Measurements from ENCODE around the gene TRIM37. TPM values are rescaled to one million over a fixed set of nuclear protein-coding genes. Genes with fewer than 3 reads are reported as not detected.
A peak's percentile ranks its signal among the peaks of the same experiment; 100 is the strongest.

Gene TRIM37
- polyA plus RNA-seq, 2 donors: 4.1 to 6.1 TPM

DNA sequence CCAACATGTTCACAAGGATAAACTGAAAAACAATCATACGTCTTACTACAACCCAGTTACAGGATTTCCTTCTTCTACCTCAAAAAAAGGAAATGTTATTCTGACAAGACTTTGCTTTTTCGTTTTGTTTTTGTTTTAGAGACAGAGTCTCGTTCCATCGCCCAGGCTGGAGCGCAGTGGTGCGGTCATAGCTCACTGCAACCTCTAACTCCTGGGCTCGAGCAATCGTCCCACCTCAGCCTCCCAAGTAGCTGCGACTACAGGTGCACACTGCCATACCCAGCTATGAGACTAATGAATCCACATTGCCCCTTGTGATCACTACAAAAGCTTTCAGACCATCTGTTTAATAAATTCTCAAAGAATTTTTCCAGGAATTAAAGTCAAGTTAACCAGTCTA is 8.8 kb upstream of the TRIM37 start:
- 91 to 94% methylated on average over 9 of the region's 9 CpGs for WGBS, 2 donors
- Histone ChIP-seq H3K4me3 (ENCODE audit: low read depth in 1 of 2, low read length in 2 of 2) (no peak overlapping the region), H3K27ac (ENCODE audit: low read depth in 2 of 2, low read length in 1 of 2) (no peak overlapping the region)

DNA sequence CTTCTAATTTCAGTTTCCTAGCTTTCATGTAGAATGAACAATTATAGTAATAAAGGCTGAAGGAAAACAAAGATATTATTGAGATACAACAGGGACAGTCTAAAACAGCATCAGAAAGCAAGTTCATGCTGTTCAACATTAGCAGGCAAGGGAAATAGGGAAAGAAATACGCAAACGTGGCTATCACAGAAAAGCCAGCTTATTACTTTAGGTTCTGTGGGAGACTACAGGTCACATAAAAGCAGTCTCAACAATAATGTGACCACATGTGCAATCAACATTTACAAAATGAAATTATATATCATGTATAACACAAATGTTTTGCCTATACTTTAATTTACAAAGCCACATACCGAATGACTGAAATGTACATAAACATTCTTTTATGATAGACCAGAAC is 4.9 kb upstream of the TRIM37 start:
- Histone ChIP-seq H3K36me3 (ENCODE audit: control insufficient read depth in 2 of 2, insufficient read depth in 2 of 2, low read length in 1 of 2) (no peaks in the 10 kb centered on the region), H3K4me3 (ENCODE audit: low read depth in 1 of 2, low read length in 2 of 2) (no peak overlapping the region), H3K27me3 (ENCODE audit: control insufficient read depth in 1 of 2, insufficient read depth in 2 of 2, low read length in 2 of 2) (no peaks in the 10 kb centered on the region), H3K27ac (ENCODE audit: low read depth in 2 of 2, low read length in 1 of 2) (no peak overlapping the region), H3K4me1 (ENCODE audit: control insufficient read depth in 2 of 2, insufficient read depth in 2 of 2, low read length in 1 of 2) (no peaks in the 10 kb centered on the region), H3K9me3 (ENCODE audit: control insufficient read depth in 2 of 2, insufficient read depth in 1 of 2, low read depth in 1 of 2, low read length in 1 of 2) (no peaks in the 10 kb centered on the region)
- WGBS, 2 donors: 83 to 84% methylated on average over 3 of the region's 3 CpGs

More for the DNA sequence above, 8.8 kb upstream of the TRIM37 start:
- Histone ChIP-seq H3K27me3 (ENCODE audit: control insufficient read depth in 1 of 2, insufficient read depth in 2 of 2, low read length in 2 of 2) (no peaks in the 10 kb centered on the region), H3K4me1 (ENCODE audit: control insufficient read depth in 2 of 2, insufficient read depth in 2 of 2, low read length in 1 of 2) (no peaks in the 10 kb centered on the region), H3K9me3 (ENCODE audit: control insufficient read depth in 2 of 2, insufficient read depth in 1 of 2, low read depth in 1 of 2, low read length in 1 of 2) (no peaks in the 10 kb centered on the region), H3K36me3 (ENCODE audit: control insufficient read depth in 2 of 2, insufficient read depth in 2 of 2, low read length in 1 of 2) (no peaks in the 10 kb centered on the region)

DNA sequence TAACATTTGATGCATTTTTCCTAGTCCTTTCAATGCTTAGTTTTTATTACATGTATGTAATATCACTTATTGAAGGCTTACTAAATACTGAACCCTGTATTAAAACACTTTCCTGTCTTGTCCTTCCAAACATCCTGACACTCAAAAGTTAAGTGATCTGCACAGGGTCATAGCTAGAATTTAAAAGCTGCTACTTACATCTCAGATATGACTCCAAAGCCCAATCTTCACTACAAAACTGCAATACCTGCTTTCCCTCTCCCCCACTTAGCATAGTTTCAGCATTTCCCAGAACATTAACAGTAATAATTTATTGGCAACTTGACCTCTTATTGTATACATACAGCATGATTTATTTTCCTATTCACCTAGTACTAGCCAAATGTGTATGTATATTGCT is 4.3 kb upstream of the TRIM37 start:
- no peaks in the 10 kb centered on the region for H3K36me3 ChIP-seq (ENCODE audit: control insufficient read depth in 2 of 2, insufficient read depth in 2 of 2, low read length in 1 of 2)
- no peaks in the 10 kb centered on the region for H3K9me3 ChIP-seq (ENCODE audit: control insufficient read depth in 2 of 2, insufficient read depth in 1 of 2, low read depth in 1 of 2, low read length in 1 of 2)
- no peak overlapping the region for H3K27ac ChIP-seq (ENCODE audit: low read depth in 2 of 2, low read length in 1 of 2)
- H3K4me1 ChIP-seq (ENCODE audit: control insufficient read depth in 2 of 2, insufficient read depth in 2 of 2, low read length in 1 of 2): no peaks in the 10 kb centered on the region
- no peaks in the 10 kb centered on the region for H3K27me3 ChIP-seq (ENCODE audit: control insufficient read depth in 1 of 2, insufficient read depth in 2 of 2, low read length in 2 of 2)
- H3K4me3 ChIP-seq (ENCODE audit: low read depth in 1 of 2, low read length in 2 of 2): no peak overlapping the region

DNA sequence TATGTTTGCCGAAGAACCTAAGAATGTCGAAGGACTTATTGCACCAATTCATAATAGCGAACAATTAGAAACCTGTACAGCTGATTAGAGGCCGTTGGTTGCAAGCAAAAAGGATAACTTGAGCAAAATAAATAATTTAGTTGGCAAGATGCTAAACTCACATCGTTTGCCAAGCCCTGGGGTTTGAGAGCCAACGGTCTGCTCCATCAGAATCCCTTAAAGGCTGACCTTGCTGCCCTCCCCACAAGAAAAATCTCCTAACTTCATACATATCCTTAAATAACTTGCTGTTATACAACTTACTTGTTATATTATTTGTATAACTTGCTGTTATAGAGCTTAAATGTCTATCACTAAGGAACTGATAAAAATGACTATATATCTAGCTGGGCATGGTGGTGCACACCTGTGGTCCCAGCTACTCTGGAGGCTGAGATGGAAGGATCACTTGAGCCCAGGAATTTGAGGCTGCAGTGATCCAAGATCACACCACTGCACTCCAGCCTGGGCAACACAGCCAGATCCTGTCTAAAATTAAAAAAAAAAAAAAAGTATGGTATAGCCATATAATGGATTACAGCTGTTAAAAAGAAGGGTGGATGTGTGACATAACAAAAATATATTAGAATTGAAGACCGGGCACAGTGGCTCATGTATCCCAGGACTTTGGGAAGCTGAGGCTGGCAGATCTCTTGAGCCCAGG is 1.9 kb upstream of the TRIM37 start:
- Histone ChIP-seq H3K4me3 (ENCODE audit: low read depth in 1 of 2, low read length in 2 of 2) (no peak overlapping the region), H3K27ac (ENCODE audit: low read depth in 2 of 2, low read length in 1 of 2) (no peak overlapping the region), H3K36me3 (ENCODE audit: control insufficient read depth in 2 of 2, insufficient read depth in 2 of 2, low read length in 1 of 2) (no peaks in the 10 kb centered on the region), H3K9me3 (ENCODE audit: control insufficient read depth in 2 of 2, insufficient read depth in 1 of 2, low read depth in 1 of 2, low read length in 1 of 2) (no peaks in the 10 kb centered on the region), H3K27me3 (ENCODE audit: control insufficient read depth in 1 of 2, insufficient read depth in 2 of 2, low read length in 2 of 2) (no peaks in the 10 kb centered on the region), H3K4me1 (ENCODE audit: control insufficient read depth in 2 of 2, insufficient read depth in 2 of 2, low read length in 1 of 2) (no peaks in the 10 kb centered on the region)
- WGBS, 2 donors: 79 to 80% methylated on average over 7 of the region's 7 CpGs

DNA sequence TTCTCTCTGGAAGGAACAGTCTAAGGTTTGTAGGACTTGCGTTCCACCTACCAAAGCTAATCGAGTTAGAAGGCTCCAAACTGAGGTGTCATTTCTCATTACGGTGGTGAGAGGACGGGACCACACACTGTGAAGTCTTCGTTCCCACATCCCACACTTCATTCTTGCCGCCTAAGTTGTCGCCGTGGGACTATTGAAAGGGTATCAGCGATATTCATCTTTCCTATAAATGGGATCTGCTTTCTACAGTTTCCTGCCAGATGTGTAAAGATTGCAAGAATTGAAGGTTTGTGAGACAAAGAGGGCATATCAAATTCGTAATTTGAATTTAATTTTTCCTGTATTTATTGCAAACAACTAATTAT is 608 bp upstream of the TRIM37 start:
- H3K27ac ChIP-seq (ENCODE audit: low read depth in 2 of 2, low read length in 1 of 2): peak overlapping the region; percentile 89 to 90
- H3K4me1 ChIP-seq (ENCODE audit: control insufficient read depth in 2 of 2, insufficient read depth in 2 of 2, low read length in 1 of 2): no peaks in the 10 kb centered on the region
- WGBS, 2 donors: 1 to 2% methylated on average over 10 of the region's 10 CpGs

DNA sequence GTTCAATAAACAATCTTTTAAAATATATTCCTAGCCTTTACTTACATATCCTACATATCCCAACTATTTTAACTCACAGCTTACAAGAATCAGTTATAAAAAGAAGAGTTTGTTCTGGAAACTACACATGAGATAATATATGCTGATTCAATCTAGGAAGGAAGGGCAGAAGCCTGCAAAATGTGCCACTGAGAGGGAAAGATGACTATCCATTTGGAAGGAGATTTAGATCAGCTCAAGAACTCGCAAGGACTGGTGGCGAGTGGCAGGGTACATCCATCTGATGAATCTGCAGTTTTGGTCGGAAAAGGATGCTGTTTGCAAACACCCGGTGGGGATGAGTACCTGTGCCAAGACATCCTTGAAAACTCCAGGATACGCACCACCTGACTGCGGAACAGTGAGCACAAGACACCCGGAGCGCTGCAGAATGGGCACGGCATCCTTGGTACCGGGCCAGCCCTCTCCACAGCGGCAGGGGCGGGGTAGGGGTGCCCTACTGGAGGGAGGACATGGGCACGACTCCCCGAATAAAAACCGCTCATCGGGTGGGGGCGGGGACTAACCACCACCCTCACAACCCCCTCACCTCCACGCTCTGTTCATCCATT is 723 bp downstream of the TRIM37 start:
- H3K4me1 ChIP-seq (ENCODE audit: control insufficient read depth in 2 of 2, insufficient read depth in 2 of 2, low read length in 1 of 2): no peaks in the 10 kb centered on the region
- H3K27me3 ChIP-seq (ENCODE audit: control insufficient read depth in 1 of 2, insufficient read depth in 2 of 2, low read length in 2 of 2): no peaks in the 10 kb centered on the region
- no peaks in the 10 kb centered on the region for H3K36me3 ChIP-seq (ENCODE audit: control insufficient read depth in 2 of 2, insufficient read depth in 2 of 2, low read length in 1 of 2)
- no peaks in the 10 kb centered on the region for H3K9me3 ChIP-seq (ENCODE audit: control insufficient read depth in 2 of 2, insufficient read depth in 1 of 2, low read depth in 1 of 2, low read length in 1 of 2)
- peak overlapping the region; percentile 81 to 88 for H3K4me3 ChIP-seq (ENCODE audit: low read depth in 1 of 2, low read length in 2 of 2)
- H3K27ac ChIP-seq (ENCODE audit: low read depth in 2 of 2, low read length in 1 of 2): peak overlapping the region; percentile 89 to 90
- WGBS, 2 donors: 0% methylated on average over 18 of the region's 18 CpGs

More for the DNA sequence above, 608 bp upstream of the TRIM37 start:
- H3K4me3 ChIP-seq (ENCODE audit: low read depth in 1 of 2, low read length in 2 of 2): peak overlapping the region; percentile 81 to 88
- no peaks in the 10 kb centered on the region for H3K27me3 ChIP-seq (ENCODE audit: control insufficient read depth in 1 of 2, insufficient read depth in 2 of 2, low read length in 2 of 2)
- no peaks in the 10 kb centered on the region for H3K36me3 ChIP-seq (ENCODE audit: control insufficient read depth in 2 of 2, insufficient read depth in 2 of 2, low read length in 1 of 2)
- no peaks in the 10 kb centered on the region for H3K9me3 ChIP-seq (ENCODE audit: control insufficient read depth in 2 of 2, insufficient read depth in 1 of 2, low read depth in 1 of 2, low read length in 1 of 2)

DNA sequence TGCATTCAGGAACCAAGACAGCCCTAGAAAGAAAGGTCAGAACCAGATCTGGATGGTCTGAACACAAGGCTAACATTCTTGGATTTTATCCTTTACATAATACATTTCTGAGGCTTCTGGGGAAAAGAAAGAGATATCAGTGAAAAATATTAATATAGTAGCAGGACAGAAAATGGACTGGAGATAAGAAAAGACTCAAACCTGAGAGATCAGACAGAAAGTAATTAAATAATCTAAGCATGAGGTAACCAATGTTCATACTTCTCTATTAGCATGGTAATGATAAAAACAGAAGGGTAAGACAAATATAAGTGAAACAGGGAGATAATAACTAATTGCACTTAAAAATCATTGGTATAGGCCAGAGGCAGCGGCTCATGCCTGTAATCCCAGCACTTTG is 5.5 kb downstream of the TRIM37 start:
- H3K9me3 ChIP-seq (ENCODE audit: control insufficient read depth in 2 of 2, insufficient read depth in 1 of 2, low read depth in 1 of 2, low read length in 1 of 2): no peaks in the 10 kb centered on the region
- H3K4me3 ChIP-seq (ENCODE audit: low read depth in 1 of 2, low read length in 2 of 2): no peak overlapping the region
- H3K27ac ChIP-seq (ENCODE audit: low read depth in 2 of 2, low read length in 1 of 2): no peak overlapping the region
- peaks cover 0 to 2% of the 10 kb centered on the region in 2 donors for H3K36me3 ChIP-seq (ENCODE audit: control insufficient read depth in 2 of 2, insufficient read depth in 2 of 2, low read length in 1 of 2)
- no peaks in the 10 kb centered on the region for H3K4me1 ChIP-seq (ENCODE audit: control insufficient read depth in 2 of 2, insufficient read depth in 2 of 2, low read length in 1 of 2)
- no peaks in the 10 kb centered on the region for H3K27me3 ChIP-seq (ENCODE audit: control insufficient read depth in 1 of 2, insufficient read depth in 2 of 2, low read length in 2 of 2)
- WGBS, 2 donors: 94 to 95% methylated on average over 1 of the region's 1 CpG

DNA sequence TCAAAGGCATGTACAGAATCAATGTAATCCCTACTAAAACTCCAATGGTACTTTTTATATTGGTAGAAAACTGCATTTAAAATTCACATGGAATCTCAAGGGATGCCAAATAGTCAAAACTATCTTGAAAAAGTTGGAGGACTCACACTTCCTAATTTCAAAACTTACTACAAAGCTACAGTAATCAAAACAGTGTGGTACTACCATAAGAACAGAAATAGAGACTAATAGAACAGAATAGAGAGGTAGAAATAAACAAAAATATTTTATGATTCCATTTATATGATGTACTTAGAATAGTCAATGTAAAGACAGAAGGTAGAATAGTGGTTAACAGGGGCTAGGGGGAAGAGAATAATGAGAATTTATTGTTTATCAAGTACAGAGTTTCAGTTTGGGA is 8.8 kb downstream of the TRIM37 start:
- Histone ChIP-seq H3K27ac (ENCODE audit: low read depth in 2 of 2, low read length in 1 of 2) (no peak overlapping the region), H3K27me3 (ENCODE audit: control insufficient read depth in 1 of 2, insufficient read depth in 2 of 2, low read length in 2 of 2) (no peaks in the 10 kb centered on the region), H3K4me3 (ENCODE audit: low read depth in 1 of 2, low read length in 2 of 2) (no peak overlapping the region), H3K9me3 (ENCODE audit: control insufficient read depth in 2 of 2, insufficient read depth in 1 of 2, low read depth in 1 of 2, low read length in 1 of 2) (no peaks in the 10 kb centered on the region), H3K4me1 (ENCODE audit: control insufficient read depth in 2 of 2, insufficient read depth in 2 of 2, low read length in 1 of 2) (peaks cover 0 to 2% of the 10 kb centered on the region in 2 donors), H3K36me3 (ENCODE audit: control insufficient read depth in 2 of 2, insufficient read depth in 2 of 2, low read length in 1 of 2) (peaks cover 0 to 2% of the 10 kb centered on the region in 2 donors)

DNA sequence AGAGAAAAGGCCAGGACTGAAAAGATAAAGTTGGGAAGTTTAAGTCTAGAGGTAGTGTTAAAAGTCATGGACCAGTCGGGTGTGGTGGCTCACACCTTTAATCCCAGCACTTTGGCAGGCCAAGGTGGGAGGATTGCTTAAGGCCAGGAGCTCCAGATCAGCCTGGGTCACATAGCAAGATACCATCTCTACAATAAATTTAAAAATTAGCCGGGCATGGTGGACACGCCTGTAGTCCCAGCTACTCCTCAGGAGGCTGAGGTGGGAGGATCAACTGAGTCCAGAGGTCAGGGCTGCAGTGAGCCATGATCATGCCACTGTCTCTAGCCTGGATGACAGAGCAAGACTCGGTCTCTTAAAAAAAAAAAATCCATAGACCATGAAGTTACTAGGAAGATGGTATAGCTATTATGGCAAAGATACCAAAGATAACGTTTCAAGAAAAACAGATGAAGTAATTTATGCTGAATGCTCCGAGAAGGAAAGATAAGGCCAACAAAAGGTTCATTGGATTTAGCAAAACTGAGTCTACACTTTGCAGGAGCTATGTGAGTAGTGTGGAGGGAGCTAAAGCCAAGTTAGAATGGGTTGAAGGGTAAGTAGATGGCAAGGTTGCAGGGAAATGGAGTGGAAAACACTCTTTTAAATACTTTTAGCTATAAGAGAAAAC is 11.7 kb downstream of the TRIM37 start:
- Histone ChIP-seq H3K27me3 (ENCODE audit: control insufficient read depth in 1 of 2, insufficient read depth in 2 of 2, low read length in 2 of 2) (no peaks in the 10 kb centered on the region), H3K4me1 (ENCODE audit: control insufficient read depth in 2 of 2, insufficient read depth in 2 of 2, low read length in 1 of 2) (peaks cover 0 to 2% of the 10 kb centered on the region in 2 donors), H3K4me3 (ENCODE audit: low read depth in 1 of 2, low read length in 2 of 2) (no peak overlapping the region), H3K9me3 (ENCODE audit: control insufficient read depth in 2 of 2, insufficient read depth in 1 of 2, low read depth in 1 of 2, low read length in 1 of 2) (no peaks in the 10 kb centered on the region), H3K27ac (ENCODE audit: low read depth in 2 of 2, low read length in 1 of 2) (no peak overlapping the region), H3K36me3 (ENCODE audit: control insufficient read depth in 2 of 2, insufficient read depth in 2 of 2, low read length in 1 of 2) (peaks cover 0 to 2% of the 10 kb centered on the region in 2 donors)
- WGBS, 2 donors: 87 to 93% methylated on average over 6 of the region's 6 CpGs
